HL-60 (cell line): ENCODE measurements around the gene GPHN.

Source experiments
- CTCF ChIP-seq: IDR thresholded peaks from one replicate; pipeline ENCODE4 v1.5.1; 2011; ENCODE audit warnings: low read length, control low read depth, inconsistent platforms; ENCODE audit not compliant: insufficient read depth
- REST ChIP-seq: IDR thresholded peaks from 2 replicates; pipeline ENCODE4 v1.6.1; 2012; ENCODE audit warnings: low read depth; ENCODE audit not compliant: insufficient replicate concordance

- TF ChIP-seq REST (no peak), CTCF (no peak)
Observed at GRCh38 chr14:67218126-67218525, 710.2 kb downstream of the GPHN start.
